GM23338 (cell line): Measurements from ENCODE around the gene KAZN. TPM values are rescaled to one million over a fixed set of nuclear protein-coding genes. Genes with fewer than 3 reads are reported as not detected.

Experiments
- ATAC-seq: fragments of 200-7000 bp; cut with Tn5 transposase; 3 replicates; pipeline ENCODE4 v1.9.1; 2020
- DNase-seq: peaks from one replicate; pipeline ENCODE4 v3.0.0-alpha.2; 2015; ENCODE audit warnings: low spot score
- H2AFZ ChIP-seq: fragments of 200-600 bp; sonication (generic); 2 replicates; pipeline ENCODE4 v1.8.0; 2016; ENCODE audit warnings: antibody characterized with exemption, mild to moderate bottlenecking, moderate library complexity
- H3F3A ChIP-seq: fragments of 200-600 bp; sonication (generic); replicated peaks from 2 replicates; pipeline ENCODE4 v1.8.0; 2017; ENCODE audit warnings: antibody characterized with exemption, mixed run types, low read depth
- H3K27ac ChIP-seq: fragments of 200-600 bp; sonication (generic); 2 replicates; pipeline ENCODE4 v1.6.1; 2016; ENCODE audit warnings: low read depth
- H3K27me3 ChIP-seq: fragments of 200-600 bp; sonication (generic); 2 replicates; pipeline ENCODE4 v1.8.0; 2016; ENCODE audit warnings: mild to moderate bottlenecking, mixed run types, moderate library complexity; ENCODE audit not compliant: insufficient read depth
- H3K36me3 ChIP-seq: fragments of 200-600 bp; sonication (generic); 2 replicates; pipeline ENCODE4 v1.8.0; 2016; ENCODE audit warnings: mild to moderate bottlenecking; ENCODE audit not compliant: insufficient read depth
- H3K4me1 ChIP-seq: fragments of 200-600 bp; sonication (generic); 2 replicates; pipeline ENCODE4 v1.8.0; 2016; ENCODE audit warnings: mild to moderate bottlenecking, moderate library complexity; ENCODE audit not compliant: insufficient read depth
- H3K4me2 ChIP-seq: fragments of 200-600 bp; sonication (generic); 2 replicates; pipeline ENCODE4 v1.7.1; 2017; ENCODE audit warnings: mixed run types
- H3K4me3 ChIP-seq: fragments of 200-600 bp; sonication (generic); 2 replicates; pipeline ENCODE4 v1.6.1; 2016; ENCODE audit warnings: mixed run types
- H3K79me2 ChIP-seq: fragments of 200-600 bp; sonication (generic); replicated peaks from 2 replicates; pipeline ENCODE4 v1.8.0; 2017; ENCODE audit warnings: mild to moderate bottlenecking; ENCODE audit not compliant: insufficient read depth
- H3K9me2 ChIP-seq: fragments of 200-600 bp; sonication (generic); 2 replicates; pipeline ENCODE4 v1.8.0; 2017; ENCODE audit not compliant: insufficient read depth
- H4K20me1 ChIP-seq: fragments of 200-600 bp; sonication (generic); replicated peaks from 2 replicates; pipeline ENCODE4 v1.8.0; 2017; ENCODE audit warnings: mild to moderate bottlenecking; ENCODE audit not compliant: insufficient read depth
- H3K27ac Mint-ChIP-seq: 2 replicates; pipeline ENCODE4 v1.8.0; 2020; ENCODE audit warnings: inconsistent platforms, mild to moderate bottlenecking, moderate library complexity, mixed read lengths
- H3K27me3 Mint-ChIP-seq: 3 replicates; pipeline ENCODE4 v1.8.0; 2022; ENCODE audit warnings: low read depth, mild to moderate bottlenecking, moderate library complexity, mixed read lengths, inconsistent platforms; ENCODE audit not compliant: insufficient read depth, poor library complexity
- H3K36me3 Mint-ChIP-seq: 3 replicates; pipeline ENCODE4 v1.8.0; 2021; ENCODE audit warnings: low read depth, mild to moderate bottlenecking, inconsistent platforms, moderate library complexity, mixed read lengths
- H3K4me1 Mint-ChIP-seq: 3 replicates; pipeline ENCODE4 v1.8.0; 2020; ENCODE audit warnings: mild to moderate bottlenecking, inconsistent platforms, mixed read lengths
- H3K4me3 Mint-ChIP-seq: 3 replicates; pipeline ENCODE4 v1.8.0; 2021; ENCODE audit warnings: moderate library complexity, mild to moderate bottlenecking, inconsistent platforms, mixed read lengths
- H3K9me3 Mint-ChIP-seq: 3 replicates; pipeline ENCODE4 v1.8.0; 2020; ENCODE audit warnings: moderate library complexity, mild to moderate bottlenecking, inconsistent platforms, mixed read lengths
- CREB1 ChIP-seq: fragments of 250-450 bp; sonication (Bioruptor Pico); IDR thresholded peaks from 2 replicates; pipeline ENCODE4 v1.5.0; 2020; ENCODE audit warnings: low read depth, mild to moderate bottlenecking, moderate library complexity
- CTCF ChIP-seq, 2 experiments: fragments of 200-600 bp in 1 of 2; sonication (generic) in 1 of 2; conservative IDR thresholded peaks; 2 replicates each; pipeline versions ENCODE4 v1.5.1 to v1.6.1; 2016 to 2017; ENCODE audit warnings: antibody characterized with exemption in 2 of 2, low read depth in 2 of 2, mild to moderate bottlenecking in 2 of 2, moderate library complexity in 1 of 2
- EZH2 ChIP-seq: fragments of 200-600 bp; sonication (generic); IDR thresholded peaks from one replicate; pipeline ENCODE4 v1.8.0; 2017; ENCODE audit warnings: antibody characterized with exemption, mild to moderate bottlenecking, low read depth; ENCODE audit not compliant: unreplicated experiment
- EZH2phosphoT487 ChIP-seq: fragments of 200-600 bp; sonication (generic); IDR thresholded peaks from one replicate; pipeline ENCODE4 v1.8.1; 2018; ENCODE audit warnings: antibody characterized with exemption; ENCODE audit not compliant: unreplicated experiment
- JUNB ChIP-seq: IDR thresholded peaks from one replicate; pipeline ENCODE4 v1.6.1; 2016; ENCODE audit warnings: antibody characterized with exemption; ENCODE audit not compliant: unreplicated experiment
- NANOG ChIP-seq: IDR thresholded peaks from 2 replicates; pipeline ENCODE4 v1.6.1; 2016; ENCODE audit warnings: antibody characterized with exemption, borderline replicate concordance
- POLR2AphosphoS5 ChIP-seq: IDR thresholded peaks from 2 replicates; pipeline ENCODE4 v1.6.1; 2016; ENCODE audit warnings: antibody characterized with exemption, low read depth
- REST ChIP-seq: IDR thresholded peaks from one replicate; pipeline ENCODE4 v1.6.1; 2018; ENCODE audit warnings: antibody characterized with exemption; ENCODE audit not compliant: unreplicated experiment
- STAT1 ChIP-seq: IDR thresholded peaks from one replicate; pipeline ENCODE4 v1.6.1; 2016; ENCODE audit warnings: antibody characterized with exemption; ENCODE audit not compliant: unreplicated experiment
- ZNF114 ChIP-seq: fragments of 250-450 bp; sonication (Bioruptor Pico); IDR thresholded peaks from 2 replicates; pipeline ENCODE4 v1.5.0; 2020; ENCODE audit warnings: mild to moderate bottlenecking, moderate library complexity
- ZNF331 ChIP-seq: fragments of 250-450 bp; sonication (Bioruptor Pico); IDR thresholded peaks from 2 replicates; pipeline ENCODE4 v1.5.0; 2020; ENCODE audit warnings: low read depth, mild to moderate bottlenecking, moderate library complexity
- ZNF462 ChIP-seq: fragments of 250-450 bp; sonication (Bioruptor Pico); IDR thresholded peaks from 2 replicates; pipeline ENCODE4 v1.5.0; 2020; ENCODE audit warnings: mild to moderate bottlenecking, moderate library complexity
- polyA plus RNA-seq: library from polyadenylated mRNA; unstranded; fragments of >200 nt; fragmentation: Nextera tagmentation; extraction: Ambion mirVana; gene quantifications from 2 replicates; pipeline ENCODE4 v1.2.1, GENCODE V29; 2016
- total RNA-seq: library from RNA; depleted of rRNA; stranded (reverse); fragments of >200 nt; shearing (Covaris generic); gene quantifications from 2 replicates; pipeline ENCODE4 v1.2.3, GENCODE V29; 2014

KAZN gene
- total and polyA plus RNA-seq, 2 experiments from 2014 or later: 9.9 to 15.0 TPM

GRCh38 chr1:14616632-14617396, 18.3 kb downstream of the KAZN start (continued):
- TF ChIP-seq ZNF114 (CRISPR knock-in tag): no peak
- TF ChIP-seq JUNB: no peak
- no peak for TF ChIP-seq EZH2

GRCh38 chr1:14617791-14618190, 19.3 kb downstream of the KAZN start:
- DNase-seq (no peak), ATAC-seq (no peak)
- Mint-ChIP-seq H3K27me3 (peaks cover 6% of the 10 kb centered on the region), H3K4me1 (peaks cover 13% of the 10 kb centered on the region; the same call in 2 of the 3 replicates), H3K27ac (no peak overlapping the region), H3K9me3 (peaks cover 3% of the 10 kb centered on the region; the same call in 1 of the 3 replicates), H3K36me3 (peaks cover 6% of the 10 kb centered on the region), H3K4me3 (no peak overlapping the region)
- Histone ChIP-seq H3K4me1 (no peaks in the 10 kb centered on the region), H3K36me3 (no peaks in the 10 kb centered on the region), H4K20me1 (no peaks in the 10 kb centered on the region; the same call in 1 of the 2 replicates), H3F3A (no peaks in the 10 kb centered on the region), H3K9me2 (no peaks in the 10 kb centered on the region), H3K4me2 (no peak overlapping the region), H2AFZ (no peak overlapping the region), H3K79me2 (peaks cover 56% of the 10 kb centered on the region), H3K27me3 (no peaks in the 10 kb centered on the region), H3K27ac (no peak overlapping the region), H3K4me3 (no peak overlapping the region)
- no peak for TF ChIP-seq NANOG
- no peak for TF ChIP-seq ZNF331
- TF ChIP-seq REST: no peak
- no peak for TF ChIP-seq EZH2
- no peak for TF ChIP-seq ZNF462
- TF ChIP-seq STAT1: no peak
- no peak for TF ChIP-seq CREB1 (CRISPR knock-in tag)
- TF ChIP-seq CTCF (conservative IDR thresholded peaks at IDR 0.05; ENCODE audit: low read depth in 2 of 2): no peak
- no peak for TF ChIP-seq JUNB
- no peak for TF ChIP-seq POLR2AphosphoS5
- no peak for TF ChIP-seq EZH2phosphoT487
- TF ChIP-seq ZNF114 (CRISPR knock-in tag): no peak
